Measurements from ENCODE around the gene SLC7A1. TPM values are rescaled to one million over a fixed set of nuclear protein-coding genes. Genes with fewer than 3 reads are reported as not detected.

SLC7A1 gene
- total and polyA plus RNA-seq, 2 of the 13 experiments (the other 11 are each of a cell fraction or from before 2014, with no cell fraction given): 14.5 to 15.3 TPM

- FAIRE-seq: no peak
- CTCF ChIA-PET (ENCODE audit: low intra/inter-chr PET ratio, low total read pairs): no interaction called here
Measured at GRCh38 chr13:29523199-29523961, 72.1 kb downstream of the SLC7A1 start.

More at GRCh38 chr13:29523199-29523961, 72.1 kb downstream of the SLC7A1 start:
- H4K20me1 ChIP-seq (ENCODE audit: insufficient read depth, low read length): peaks cover 2% of the 10 kb centered on the region
- POLR2A ChIA-PET: no interaction called here
- H3K36me3 ChIP-seq (replicated peaks in 1 of 2; ENCODE audit: control insufficient read depth in 1 of 2, insufficient read depth in 2 of 2, low read length in 2 of 2): peaks cover 47 to 79% of the 10 kb centered on the region in 2 experiments; a peak in 4 of 5 replicates
- no peak overlapping the region for H3K4me3 ChIP-seq (replicated peaks in 1 of 3; ENCODE audit: insufficient read depth in 1 of 3, low read depth in 2 of 3, low read length in 3 of 3)
- TF ChIP-seq MATR3 (CRISPR knock-in tag; IDR thresholded peaks at IDR 0.05) (no peak), ZNF784 (CRISPR knock-in tag; IDR thresholded peaks at IDR 0.05; ENCODE audit: borderline replicate concordance) (no peak), RBM39 (IDR thresholded peaks at IDR 0.05; ENCODE audit: low read depth, low read length, poor library complexity, severe bottlenecking) (no peak), NFAT5 (CRISPR knock-in tag; IDR thresholded peaks at IDR 0.05) (no peak), POGZ (CRISPR knock-in tag; IDR thresholded peaks at IDR 0.05) (no peak), ZNF343 (CRISPR knock-in tag; IDR thresholded peaks at IDR 0.05) (no peak), ZNF567 (CRISPR knock-in tag; IDR thresholded peaks at IDR 0.05; ENCODE audit: borderline replicate concordance) (no peak)
- TF ChIP-seq, protein P1, sequence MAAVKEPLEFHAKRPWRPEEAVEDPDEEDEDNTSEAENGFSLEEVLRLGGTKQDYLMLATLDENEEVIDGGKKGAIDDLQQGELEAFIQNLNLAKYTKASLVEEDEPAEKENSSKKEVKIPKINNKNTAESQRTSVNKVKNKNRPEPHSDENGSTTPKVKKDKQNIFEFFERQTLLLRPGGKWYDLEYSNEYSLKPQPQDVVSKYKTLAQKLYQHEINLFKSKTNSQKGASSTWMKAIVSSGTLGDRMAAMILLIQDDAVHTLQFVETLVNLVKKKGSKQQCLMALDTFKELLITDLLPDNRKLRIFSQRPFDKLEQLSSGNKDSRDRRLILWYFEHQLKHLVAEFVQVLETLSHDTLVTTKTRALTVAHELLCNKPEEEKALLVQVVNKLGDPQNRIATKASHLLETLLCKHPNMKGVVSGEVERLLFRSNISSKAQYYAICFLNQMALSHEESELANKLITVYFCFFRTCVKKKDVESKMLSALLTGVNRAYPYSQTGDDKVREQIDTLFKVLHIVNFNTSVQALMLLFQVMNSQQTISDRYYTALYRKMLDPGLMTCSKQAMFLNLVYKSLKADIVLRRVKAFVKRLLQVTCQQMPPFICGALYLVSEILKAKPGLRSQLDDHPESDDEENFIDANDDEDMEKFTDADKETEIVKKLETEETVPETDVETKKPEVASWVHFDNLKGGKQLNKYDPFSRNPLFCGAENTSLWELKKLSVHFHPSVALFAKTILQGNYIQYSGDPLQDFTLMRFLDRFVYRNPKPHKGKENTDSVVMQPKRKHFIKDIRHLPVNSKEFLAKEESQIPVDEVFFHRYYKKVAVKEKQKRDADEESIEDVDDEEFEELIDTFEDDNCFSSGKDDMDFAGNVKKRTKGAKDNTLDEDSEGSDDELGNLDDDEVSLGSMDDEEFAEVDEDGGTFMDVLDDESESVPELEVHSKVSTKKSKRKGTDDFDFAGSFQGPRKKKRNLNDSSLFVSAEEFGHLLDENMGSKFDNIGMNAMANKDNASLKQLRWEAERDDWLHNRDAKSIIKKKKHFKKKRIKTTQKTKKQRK (IDR thresholded peaks at IDR 0.05; ENCODE audit: low read length): no peak
- no peaks in the 10 kb centered on the region for H3K27me3 ChIP-seq (ENCODE audit: control insufficient read depth in 1 of 2, insufficient read depth in 2 of 2, low read length in 2 of 2)
- no peaks in the 10 kb centered on the region for H3K9me3 ChIP-seq (ENCODE audit: low read length)
- DNase-seq (ENCODE audit: low spot score): no peak
- H2AFZ ChIP-seq (ENCODE audit: low read length): no peak overlapping the region
- intact Hi-C loops (cut with micrococcal nuclease; ENCODE audit: unreplicated experiment): no loop called here
- in situ Hi-C loops (cut with HindIII; ENCODE audit: extremely low pct_ligation_motif_present, low pct_unique_long_range_greater_than_20kb): no loop called here
- H3K79me2 ChIP-seq (ENCODE audit: insufficient read depth, low read length): no peaks in the 10 kb centered on the region
- no TSS peak for BruUV-seq (replicated peaks)
- 99% methylated on average over 14 of the region's 23 CpGs for WGBS (ENCODE audit: low lambda C conversion rate)
- ATAC-seq: no peak
- H3K27ac ChIP-seq (ENCODE audit: extremely low read length, insufficient read depth, low read length): no peak overlapping the region
- no peaks in the 10 kb centered on the region for H3K4me1 ChIP-seq (ENCODE audit: insufficient read depth, low read length)
- H3K4me2 ChIP-seq (ENCODE audit: low read depth, low read length): no peak overlapping the region
- no peak overlapping the region for H3K9ac ChIP-seq (ENCODE audit: insufficient read depth, low read depth, low read length)
